ENCODE data around the gene CCDC169.
"Not testable (repeated sequence)": the region's sequence is repeated elsewhere in the genome, so short reads cannot be mapped to it uniquely, and the experiment has no call there.

CCDC169 gene

GRCh38 chr13:36297366-36298338, at the start of gene CCDC169:
Gene CCDC169, minus strand, starts transcription at chr13:36297814. Its CDS starts 95 bp downstream, at chr13:36297719.
- peak in 54 of 56 donors; percentile 6 to 83 (median 54) for DNase-seq

- peak in 55 of 56 donors; percentile 82 to 100 (median 96) for DNase-seq
These were observed 48.8 kb upstream of the CCDC169 start, which contains the start of gene SPART for GRCh38 chr13:36346222-36347083. Gene SPART, minus strand, starts transcription at chr13:36346394. Its CDS starts 10,564 bp downstream, at chr13:36335830.

GRCh38 chr13:36345438-36346221, 48.0 kb upstream of the CCDC169 start:
- peak in 53 of 56 donors; percentile 3 to 86 (median 57) for DNase-seq

- no peak for DNase-seq
These were observed 47.3 kb upstream of the CCDC169 start for GRCh38 chr13:36344886-36345437.

- DNase-seq, result no peak
These were observed 46.6 kb upstream of the CCDC169 start for GRCh38 chr13:36344173-36344572.

- DNase-seq, result no peak
These were observed 46.2 kb upstream of the CCDC169 start for GRCh38 chr13:36343766-36344165.

GRCh38 chr13:36342715-36343114, 45.1 kb upstream of the CCDC169 start:
- DNase-seq, result no peak

- DNase-seq, result no peak
These were observed 44.1 kb upstream of the CCDC169 start for GRCh38 chr13:36341718-36342117.

- no peak for DNase-seq
These were observed 42.1 kb upstream of the CCDC169 start for GRCh38 chr13:36339600-36340155.

GRCh38 chr13:36337938-36338641, 40.5 kb upstream of the CCDC169 start:
- DNase-seq, result no peak

GRCh38 chr13:36332986-36333385, 35.4 kb upstream of the CCDC169 start:
- no peak for DNase-seq

GRCh38 chr13:36332255-36332654, 34.6 kb upstream of the CCDC169 start:
- DNase-seq, result not testable (repeated sequence)

- DNase-seq, result no peak
These were observed 33.7 kb upstream of the CCDC169 start for GRCh38 chr13:36331280-36331679.

GRCh38 chr13:36329361-36329760, 31.7 kb upstream of the CCDC169 start:
- DNase-seq, result no peak

GRCh38 chr13:36328821-36329220, 31.2 kb upstream of the CCDC169 start:
- no peak for DNase-seq

- DNase-seq, result no peak
These were observed 28.3 kb upstream of the CCDC169 start for GRCh38 chr13:36325912-36326311.

- not testable (repeated sequence) for DNase-seq
These were observed 27.3 kb upstream of the CCDC169 start for GRCh38 chr13:36324881-36325280.

GRCh38 chr13:36323951-36324566, 26.4 kb upstream of the CCDC169 start:
- DNase-seq, result no peak

GRCh38 chr13:36323408-36323807, 25.8 kb upstream of the CCDC169 start:
- no peak for DNase-seq
